ENCODE measurements around the gene CDKN2AIP.
"Not testable (repeated sequence)": the region's sequence is repeated elsewhere in the genome, so short reads cannot be mapped to it uniquely, and the experiment has no call there.

CDKN2AIP gene

GRCh38 chr4:183447646-183448045 is 3.2 kb downstream of the CDKN2AIP start:
- DNase-seq (ENCODE audit: low read depth in 1 of 2, low spot score in 1 of 2), result no peak

DNA sequence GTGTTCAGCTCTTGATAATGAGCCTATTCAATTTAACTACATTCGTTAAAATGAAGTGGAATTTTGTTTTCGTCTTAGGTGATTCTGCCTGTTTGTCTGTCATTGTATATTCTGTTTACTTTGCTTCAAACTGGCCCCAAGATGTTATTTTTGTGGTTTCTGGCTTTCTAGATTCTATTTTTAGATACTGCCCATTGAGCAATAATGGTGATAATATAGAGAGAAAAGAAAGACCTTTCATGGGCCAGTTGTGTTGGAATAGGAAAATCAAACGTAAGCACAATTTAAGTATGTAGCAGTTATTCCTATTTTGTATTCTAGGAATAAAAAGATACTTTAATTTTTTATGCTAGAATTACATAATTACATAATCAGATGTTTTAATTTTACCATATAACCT is 4.0 kb downstream of the CDKN2AIP start:
- no peak for DNase-seq (ENCODE audit: low read depth in 1 of 2, low spot score in 1 of 2)

- DNase-seq (ENCODE audit: low read depth in 1 of 2, low spot score in 1 of 2), result no peak
These were observed 4.9 kb downstream of the CDKN2AIP start for GRCh38 chr4:183449193-183449882.

DNA sequence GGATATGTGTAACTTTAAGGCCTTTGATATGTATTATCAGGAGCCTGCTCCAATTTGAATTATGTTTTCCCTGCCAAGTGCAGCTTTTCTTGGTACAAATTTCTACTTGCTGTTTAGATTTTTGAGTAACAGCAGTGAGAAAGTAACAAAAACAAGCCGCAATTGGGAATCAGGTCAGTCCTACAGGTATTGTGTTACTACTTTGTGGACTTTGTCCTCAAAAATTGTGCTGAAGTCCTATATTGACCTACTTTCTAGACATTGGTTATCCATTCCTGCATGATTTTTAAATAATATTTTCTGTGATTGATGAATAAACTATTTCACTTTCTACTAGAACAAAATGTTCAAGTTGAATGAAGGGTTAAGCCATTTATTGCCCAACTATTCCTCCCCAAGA is 5.7 kb downstream of the CDKN2AIP start:
- DNase-seq (ENCODE audit: low read depth in 1 of 2, low spot score in 1 of 2), result no peak

DNA sequence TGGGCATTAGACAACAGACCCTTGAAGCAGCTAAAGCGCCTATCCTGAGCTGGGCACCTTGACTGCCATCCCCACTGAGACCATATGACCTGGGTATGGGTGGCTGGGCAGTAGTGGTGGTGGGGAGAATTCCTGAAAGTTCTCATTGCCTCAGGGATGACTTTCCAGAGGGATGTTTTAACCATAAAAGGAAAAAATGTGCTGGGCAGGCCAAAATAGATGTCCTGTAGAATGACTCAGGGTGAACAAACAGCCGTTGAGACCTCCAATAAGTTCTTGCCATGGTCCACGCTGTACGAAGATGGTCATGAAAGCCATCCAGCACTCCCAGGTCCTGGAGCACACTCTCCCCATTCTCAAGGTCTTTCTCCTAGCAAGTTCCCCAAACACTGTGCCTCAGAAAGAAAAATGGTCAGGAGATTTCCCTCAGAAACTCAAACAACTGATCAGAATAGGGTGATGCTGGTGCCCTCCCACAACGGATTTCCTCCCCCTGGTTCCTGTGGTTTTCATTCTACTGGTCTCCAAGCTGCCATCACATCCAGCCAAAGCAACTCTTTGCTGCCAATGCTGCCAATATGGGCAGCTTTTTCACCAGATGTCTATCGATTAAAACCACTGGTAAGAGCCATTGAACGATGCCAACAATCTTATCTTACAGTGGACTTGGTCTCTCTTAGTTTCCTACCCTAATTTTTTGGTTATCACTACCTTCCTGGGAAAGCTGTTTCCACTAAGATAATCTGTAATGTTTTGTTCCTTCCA is 11.2 kb downstream of the CDKN2AIP start:
- DNase-seq (ENCODE audit: low read depth in 1 of 2, low spot score in 1 of 2), result no peak

DNA sequence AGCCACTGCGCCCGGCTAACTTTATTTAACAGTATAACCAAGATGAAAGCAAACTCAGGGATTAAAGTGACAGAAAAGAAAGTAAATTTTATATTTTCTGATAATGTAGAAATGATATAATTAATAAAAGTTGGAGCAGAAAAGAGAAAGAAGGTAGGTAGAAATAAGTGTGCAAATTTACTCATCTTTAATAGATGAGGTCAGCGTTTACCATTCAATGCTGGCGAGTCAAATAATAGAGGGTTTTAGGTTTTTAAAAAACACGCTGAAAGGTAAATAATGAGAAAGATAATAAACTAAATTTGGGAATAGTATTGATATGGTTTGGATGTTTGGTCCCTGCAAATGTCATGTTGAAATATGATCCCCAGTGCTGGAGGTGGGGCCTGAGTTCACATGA is 13.6 kb downstream of the CDKN2AIP start:
- DNase-seq (ENCODE audit: low read depth in 1 of 2, low spot score in 1 of 2), result no peak

GRCh38 chr4:183463903-183464619 is 19.6 kb downstream of the CDKN2AIP start:
- DNase-seq (ENCODE audit: low read depth in 1 of 2, low spot score in 1 of 2), result not testable (repeated sequence)

GRCh38 chr4:183465879-183466278 is 21.4 kb downstream of the CDKN2AIP start:
- DNase-seq (ENCODE audit: low read depth in 1 of 2, low spot score in 1 of 2), result not testable (repeated sequence)

DNA sequence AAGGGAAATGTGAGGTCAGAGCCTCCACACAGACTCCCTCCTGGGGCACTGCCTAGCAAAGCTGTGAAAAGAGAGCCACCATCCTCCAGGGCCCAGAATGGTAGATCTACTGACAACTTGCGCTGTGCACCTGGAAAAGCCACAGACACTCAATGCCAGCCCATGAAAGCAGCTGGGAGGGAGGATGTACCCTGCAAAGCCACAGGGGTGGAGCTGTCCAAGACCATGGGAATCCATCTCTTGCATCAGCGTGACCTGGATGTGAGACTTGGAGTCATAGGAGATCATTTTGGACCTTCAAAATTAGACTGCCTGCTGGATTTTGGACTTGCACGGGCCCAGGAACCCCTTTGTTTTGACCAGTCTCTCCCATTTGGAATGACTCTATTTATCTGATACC is 22.8 kb downstream of the CDKN2AIP start:
- no peak for DNase-seq (ENCODE audit: low read depth in 1 of 2, low spot score in 1 of 2)

GRCh38 chr4:183468210-183469095 is 24.0 kb downstream of the CDKN2AIP start:
- no peak for DNase-seq (ENCODE audit: low read depth in 1 of 2, low spot score in 1 of 2)

DNA sequence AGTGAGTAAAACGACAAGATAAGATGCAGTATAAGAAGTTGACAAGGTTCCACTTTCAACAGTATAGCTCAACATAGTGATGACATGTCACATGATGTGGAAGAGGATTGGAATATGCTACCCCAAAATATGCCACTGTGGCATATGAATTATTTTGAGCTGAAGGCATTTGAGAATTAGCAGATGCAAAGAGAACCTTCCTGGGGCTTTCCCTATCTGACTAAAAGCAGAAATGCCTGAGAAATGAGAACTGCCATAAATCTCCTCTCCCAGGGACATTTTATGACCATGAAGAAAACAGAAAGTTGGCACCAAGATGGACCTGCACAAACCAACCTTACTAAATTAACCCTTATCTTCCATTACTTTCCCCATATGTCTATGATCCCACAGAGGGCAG is 24.8 kb downstream of the CDKN2AIP start:
- DNase-seq (ENCODE audit: low read depth in 1 of 2, low spot score in 1 of 2), result no peak

DNA sequence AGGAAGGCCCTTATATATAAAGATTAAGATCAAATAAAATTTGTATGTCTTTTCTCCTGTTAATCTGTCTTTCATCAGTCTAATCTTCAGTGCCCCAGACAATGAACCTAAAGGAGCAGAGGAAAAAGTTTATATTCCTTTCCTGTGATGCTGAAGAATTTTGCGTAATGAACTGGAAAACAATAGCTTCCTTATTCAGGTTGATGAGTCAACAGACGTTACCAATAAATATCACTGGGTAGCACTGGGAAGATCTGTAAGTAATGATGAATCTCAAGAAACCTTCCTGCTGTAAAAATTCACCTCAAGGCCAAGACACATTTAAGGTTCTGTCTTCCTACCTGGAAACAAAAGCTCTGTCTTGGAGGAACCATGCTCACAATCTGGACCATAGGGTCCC is 25.5 kb downstream of the CDKN2AIP start:
- DNase-seq (ENCODE audit: low read depth in 1 of 2, low spot score in 1 of 2), result no peak

DNA sequence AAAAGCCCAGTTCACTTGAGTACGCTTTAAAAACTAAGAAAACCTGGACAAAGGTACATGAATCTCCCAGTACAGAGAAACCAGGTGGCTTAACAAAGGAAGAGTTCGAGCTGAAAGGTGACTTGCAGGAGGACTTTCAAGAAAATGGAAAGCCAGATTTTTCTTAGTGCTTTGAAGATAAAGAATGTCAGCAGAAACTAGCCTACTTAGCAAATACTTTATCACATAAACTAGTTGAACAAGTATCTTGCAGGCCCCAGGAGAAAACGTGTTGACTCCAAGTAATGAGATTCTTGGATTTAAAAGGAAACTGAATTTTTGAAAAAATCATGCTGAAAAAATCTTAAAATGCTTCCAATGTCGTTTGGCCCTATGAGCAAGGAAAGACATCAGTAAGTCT is 26.4 kb downstream of the CDKN2AIP start:
- DNase-seq (ENCODE audit: low read depth in 1 of 2, low spot score in 1 of 2), result no peak

DNA sequence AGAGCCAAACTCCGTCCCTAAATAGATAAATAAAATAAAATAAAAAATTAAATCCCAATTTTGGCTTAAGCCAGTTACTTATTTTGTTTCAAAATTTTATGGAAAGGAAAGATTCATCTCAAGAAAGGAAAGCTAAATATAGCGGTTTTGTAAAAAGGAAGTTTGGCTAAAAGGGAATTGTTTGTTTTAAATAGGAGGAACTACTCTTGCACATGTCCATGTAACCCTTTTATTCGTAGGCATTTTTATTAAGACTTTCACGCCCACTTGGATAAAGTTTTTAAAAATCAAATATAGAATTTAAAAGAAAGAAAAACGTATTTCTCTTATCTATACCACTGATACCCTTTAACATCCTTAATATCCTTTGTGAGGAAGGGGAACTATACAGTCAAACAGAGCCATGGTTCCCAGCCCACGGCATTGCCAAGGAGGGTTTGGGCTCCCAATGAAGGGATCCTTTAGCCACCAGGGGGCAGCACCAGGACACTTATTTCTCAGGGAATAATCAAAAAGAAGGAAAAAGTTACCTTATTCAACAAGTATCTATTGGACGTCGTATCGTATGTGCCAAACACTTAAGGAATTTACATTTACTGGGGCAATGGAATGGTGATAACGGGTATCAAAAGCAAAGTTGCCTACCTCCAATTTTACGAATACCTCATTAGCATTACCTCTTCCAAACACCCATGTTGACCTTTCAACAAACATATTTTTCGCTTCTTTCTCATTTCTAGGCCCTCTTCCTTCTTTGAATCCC is 27.7 kb downstream of the CDKN2AIP start:
- DNase-seq (ENCODE audit: low read depth in 1 of 2, low spot score in 1 of 2), result peak; percentile 57 to 64

DNA sequence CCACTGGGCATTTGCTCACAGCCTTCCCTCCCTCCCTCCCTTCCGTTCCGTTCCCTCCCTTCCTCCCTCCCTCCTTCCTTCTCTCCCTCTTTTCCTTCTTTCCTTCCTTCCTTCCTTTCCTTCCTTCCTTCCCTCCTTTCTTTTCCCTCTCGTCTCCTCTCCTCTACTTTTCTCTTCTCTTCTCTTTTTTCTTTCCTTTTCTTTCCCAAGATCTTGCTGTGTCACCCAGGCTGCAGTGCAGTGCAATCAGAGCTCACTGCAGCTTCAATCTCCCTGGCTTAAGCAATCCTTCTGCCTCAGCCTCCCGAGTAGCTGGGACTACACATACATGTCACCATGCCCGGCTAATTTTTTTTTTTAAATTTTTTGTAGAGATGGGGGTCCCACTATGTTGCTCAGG is 33.7 kb downstream of the CDKN2AIP start:
- no peak for DNase-seq (ENCODE audit: low read depth in 1 of 2, low spot score in 1 of 2)

DNA sequence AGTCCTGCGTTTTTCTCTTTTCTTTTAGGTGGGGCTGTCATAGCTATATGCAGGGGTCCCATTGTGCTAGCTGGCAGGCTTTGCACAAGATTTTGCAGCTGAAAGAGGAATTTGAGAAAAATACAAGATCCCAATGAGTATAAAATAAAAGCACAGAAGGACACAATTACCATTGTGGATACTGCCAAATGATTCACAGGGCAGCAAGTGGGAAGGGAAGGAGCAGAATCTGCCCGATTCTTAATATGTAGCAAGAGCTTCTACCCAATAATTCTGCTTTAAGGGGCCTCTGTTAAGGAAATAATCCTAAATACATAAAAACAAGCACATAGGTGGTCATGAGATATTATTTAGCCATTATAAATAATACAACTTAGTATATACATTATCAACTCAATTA is 34.5 kb downstream of the CDKN2AIP start:
- no peak for DNase-seq (ENCODE audit: low read depth in 1 of 2, low spot score in 1 of 2)

DNA sequence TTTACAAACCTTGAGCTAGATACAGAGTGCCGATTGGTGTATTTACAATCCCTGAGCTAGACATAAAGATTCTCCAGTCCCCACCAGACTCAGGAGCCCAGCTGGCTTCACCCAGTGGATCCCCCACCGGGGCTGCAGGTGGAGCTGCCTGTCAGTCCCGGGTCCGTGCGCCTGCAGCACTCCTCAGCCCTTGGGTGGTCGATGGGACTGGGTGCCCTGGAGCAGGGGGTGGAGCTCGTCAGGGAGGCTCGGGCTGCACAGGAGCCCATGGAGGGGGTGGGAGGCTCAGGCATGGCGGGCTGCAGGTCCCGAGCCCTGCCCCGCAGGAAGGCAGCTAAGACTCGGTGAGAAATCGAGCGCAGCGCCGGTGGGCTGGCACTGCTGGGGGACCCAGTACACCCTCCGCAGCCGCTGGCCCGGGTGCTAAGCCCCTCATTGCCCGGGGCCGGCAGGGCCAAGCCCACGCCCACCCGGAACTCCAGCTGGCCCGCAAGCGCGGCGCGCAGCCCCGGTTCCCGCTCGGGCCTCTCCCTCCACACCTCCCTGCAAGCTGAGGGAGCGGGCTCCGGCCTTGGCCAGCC is 38.2 kb downstream of the CDKN2AIP start:
- DNase-seq (ENCODE audit: low read depth in 1 of 2, low spot score in 1 of 2), result not testable (repeated sequence)

DNA sequence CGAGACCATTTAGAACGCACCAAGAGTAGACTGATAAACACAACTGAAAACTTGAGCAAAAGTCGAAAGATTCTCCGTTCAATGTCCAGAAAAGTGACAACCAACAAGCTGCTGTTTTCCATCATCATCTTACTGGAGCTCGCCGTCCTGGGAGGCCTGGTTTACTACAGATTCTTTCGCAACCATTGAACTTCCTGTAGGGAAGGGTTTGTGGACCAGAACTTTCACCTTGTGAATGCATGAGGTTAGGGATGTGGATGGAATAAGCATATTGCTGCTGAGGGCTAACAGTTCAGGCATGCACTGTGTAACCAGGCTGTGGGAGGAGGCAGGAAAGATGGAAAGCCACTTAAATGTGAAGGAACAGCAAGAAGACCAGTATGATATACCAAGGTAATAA is 39.6 kb downstream of the CDKN2AIP start:
- DNase-seq (ENCODE audit: low read depth in 1 of 2, low spot score in 1 of 2), result no peak

DNA sequence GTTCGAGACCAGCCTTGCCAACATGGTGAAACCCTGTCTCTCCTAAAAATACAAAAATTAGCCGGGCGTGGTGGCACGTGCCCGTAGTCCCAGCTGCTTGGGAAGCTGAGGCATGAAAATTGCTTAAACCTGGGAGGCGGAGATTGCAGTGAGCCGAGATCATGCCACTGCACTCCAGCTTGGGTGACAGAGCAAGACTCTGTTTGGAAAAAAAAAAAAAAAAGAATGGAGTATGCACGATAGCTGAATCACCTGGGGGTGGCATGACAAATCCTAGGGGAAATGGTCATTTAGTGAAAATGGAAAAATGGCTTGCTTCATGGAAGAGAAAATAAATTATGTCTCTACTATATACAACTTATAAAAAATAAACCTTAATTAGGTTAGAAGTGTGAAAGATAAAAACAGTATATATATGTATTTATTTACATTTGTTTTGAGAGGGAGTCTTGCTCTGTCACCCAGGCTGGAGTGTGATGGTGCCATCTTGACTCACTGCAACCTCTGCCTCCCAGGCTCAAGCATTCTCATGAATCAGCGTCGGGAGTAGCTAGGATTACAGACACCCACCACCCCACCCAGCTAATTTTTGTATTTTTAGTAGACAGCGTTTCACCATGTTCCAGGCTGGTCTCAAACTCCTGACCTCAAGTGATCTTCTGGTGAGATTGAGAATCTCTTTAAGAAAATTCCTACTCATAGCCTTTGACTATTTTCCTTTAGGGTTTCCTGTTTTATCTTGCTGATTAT is 41.1 kb downstream of the CDKN2AIP start:
- DNase-seq (ENCODE audit: low read depth in 1 of 2, low spot score in 1 of 2), result no peak
